Immature natural killer cell (primary cell): ENCODE data around the gene IFI44. TPM values are rescaled to one million over a fixed set of nuclear protein-coding genes. Genes with fewer than 3 reads are reported as not detected.

ENCODE experiments used
- DNase-seq, 3 donors: peaks; one replicate each; pipeline ENCODE4 v3.0.0; 2022; ENCODE audit warnings: mixed read lengths in 1 of 3
- H3K27ac Mint-ChIP-seq, 6 donors: one replicate each; pipeline ENCODE4 v1.8.0; 2020; ENCODE audit warnings: mixed read lengths in 6 of 6, mild to moderate bottlenecking in 5 of 6, inconsistent platforms in 4 of 6, moderate library complexity in 3 of 6
- H3K27me3 Mint-ChIP-seq, 3 donors: one replicate each; pipeline ENCODE4 v1.8.0; 2020 to 2021; ENCODE audit warnings: low read depth in 3 of 3, mild to moderate bottlenecking in 3 of 3, mixed read lengths in 3 of 3, moderate library complexity in 3 of 3, inconsistent platforms in 1 of 3
- H3K36me3 Mint-ChIP-seq, 3 donors: one replicate each; pipeline ENCODE4 v1.8.0; 2020; ENCODE audit warnings: mixed read lengths in 3 of 3, inconsistent platforms in 2 of 3, mild to moderate bottlenecking in 2 of 3
- H3K4me1 Mint-ChIP-seq, 2 donors: one replicate each; pipeline ENCODE4 v1.8.0; 2020; ENCODE audit warnings: inconsistent platforms in 2 of 2, mild to moderate bottlenecking in 2 of 2, mixed read lengths in 2 of 2, moderate library complexity in 1 of 2
- H3K4me3 Mint-ChIP-seq, 5 donors: one replicate each; pipeline ENCODE4 v1.8.0; 2020; ENCODE audit warnings: mild to moderate bottlenecking in 5 of 5, mixed read lengths in 5 of 5, inconsistent platforms in 3 of 5, moderate library complexity in 3 of 5
- H3K9me3 Mint-ChIP-seq, 6 donors: one replicate each; pipeline ENCODE4 v1.8.0; 2020; ENCODE audit warnings: mild to moderate bottlenecking in 6 of 6, mixed read lengths in 6 of 6, inconsistent platforms in 4 of 6, moderate library complexity in 3 of 6
- polyA plus RNA-seq, 3 donors: library from polyadenylated mRNA; unstranded; fragments of 300-500 nt; fragmentation: Illumina TruSeq; gene quantifications; one replicate each; pipeline ENCODE4 v1.2.3, GENCODE V29; 2021

IFI44 gene
- polyA plus RNA-seq, 3 donors from 2014 or later, result 3.0 to 15.9 (median 14.3) TPM

DNA sequence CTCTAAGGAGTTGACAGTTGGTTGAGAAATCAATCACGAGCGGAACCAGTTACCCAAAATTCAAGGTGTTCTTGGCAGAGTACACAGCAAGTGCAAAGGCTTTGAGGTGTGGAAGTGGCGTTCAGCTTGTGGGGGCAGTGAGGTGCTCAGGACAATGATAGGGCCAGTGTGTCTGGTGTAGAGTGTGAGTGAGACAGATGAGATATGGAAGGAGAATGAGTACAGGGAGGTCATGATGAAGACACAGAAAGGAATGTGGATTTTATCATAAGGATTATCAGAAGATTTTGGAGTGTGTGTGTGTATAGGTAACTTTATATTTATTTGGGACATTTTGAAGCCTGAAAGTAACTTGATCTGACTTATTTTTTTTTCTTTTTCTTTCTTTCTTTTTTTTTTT is 40.9 kb downstream of the IFI44 start:
- Mint-ChIP-seq H3K4me3 (no peak overlapping the region), H3K4me1 (no peaks in the 10 kb centered on the region), H3K36me3 (no peaks in the 10 kb centered on the region), H3K27me3 (peaks cover 0 to 9% (median 3%) of the 10 kb centered on the region in 3 donors), H3K9me3 (peaks cover 0 to 4% (median 0%) of the 10 kb centered on the region in 6 donors), H3K27ac (no peak overlapping the region)
- no peak for DNase-seq

GRCh38 chr1:78691995-78692747 is 42.5 kb downstream of the IFI44 start:
- Mint-ChIP-seq H3K27me3 (peaks cover 0 to 9% (median 5%) of the 10 kb centered on the region in 3 donors), H3K9me3 (peaks cover 0 to 4% (median 0%) of the 10 kb centered on the region in 6 donors), H3K27ac (no peak overlapping the region), H3K4me1 (no peaks in the 10 kb centered on the region), H3K36me3 (no peaks in the 10 kb centered on the region), H3K4me3 (no peak overlapping the region)
- no peak for DNase-seq

DNA sequence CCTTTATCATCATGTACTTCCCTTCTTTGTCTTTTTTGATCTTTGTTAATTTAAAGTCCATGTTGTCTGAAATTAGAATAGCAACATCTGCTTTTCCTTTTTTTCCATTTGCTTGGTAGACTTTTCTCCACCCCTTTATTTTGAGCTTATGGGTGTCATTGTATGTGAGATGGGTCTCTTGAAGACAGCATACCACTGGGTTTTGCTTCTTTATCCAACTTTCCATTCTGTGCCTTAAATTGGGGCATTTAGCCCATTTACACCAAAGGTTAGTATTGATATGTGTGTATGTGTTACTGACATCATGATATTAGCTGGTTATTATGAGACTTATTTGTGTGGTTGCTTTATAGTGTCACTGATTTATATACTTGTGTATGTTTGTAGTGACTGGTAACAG is 50.2 kb downstream of the IFI44 start:
- Mint-ChIP-seq H3K4me3 (no peak overlapping the region), H3K9me3 (peaks cover 6 to 28% (median 12%) of the 10 kb centered on the region in 6 donors), H3K27ac (no peak overlapping the region), H3K4me1 (no peaks in the 10 kb centered on the region), H3K27me3 (peaks cover 0 to 4% (median 0%) of the 10 kb centered on the region in 3 donors), H3K36me3 (peaks cover 0 to 4% (median 0%) of the 10 kb centered on the region in 3 donors)
- DNase-seq, result no peak

- Mint-ChIP-seq H3K27ac (no peak overlapping the region), H3K4me1 (no peaks in the 10 kb centered on the region), H3K4me3 (no peak overlapping the region), H3K27me3 (peaks cover 0 to 2% (median 0%) of the 10 kb centered on the region in 3 donors), H3K9me3 (peaks cover 6 to 28% (median 13%) of the 10 kb centered on the region in 6 donors), H3K36me3 (peaks cover 0 to 4% (median 0%) of the 10 kb centered on the region in 3 donors)
- DNase-seq, result no peak
These were observed 52.8 kb downstream of the IFI44 start for GRCh38 chr1:78702426-78702825.

GRCh38 chr1:78703806-78704205 is 54.2 kb downstream of the IFI44 start:
- Mint-ChIP-seq H3K27ac (no peak overlapping the region), H3K36me3 (peaks cover 0 to 4% (median 0%) of the 10 kb centered on the region in 3 donors), H3K27me3 (peaks cover 0 to 2% (median 0%) of the 10 kb centered on the region in 3 donors), H3K9me3 (peaks cover 6 to 28% (median 13%) of the 10 kb centered on the region in 6 donors), H3K4me3 (no peak overlapping the region), H3K4me1 (no peaks in the 10 kb centered on the region)
- DNase-seq, result no peak

DNA sequence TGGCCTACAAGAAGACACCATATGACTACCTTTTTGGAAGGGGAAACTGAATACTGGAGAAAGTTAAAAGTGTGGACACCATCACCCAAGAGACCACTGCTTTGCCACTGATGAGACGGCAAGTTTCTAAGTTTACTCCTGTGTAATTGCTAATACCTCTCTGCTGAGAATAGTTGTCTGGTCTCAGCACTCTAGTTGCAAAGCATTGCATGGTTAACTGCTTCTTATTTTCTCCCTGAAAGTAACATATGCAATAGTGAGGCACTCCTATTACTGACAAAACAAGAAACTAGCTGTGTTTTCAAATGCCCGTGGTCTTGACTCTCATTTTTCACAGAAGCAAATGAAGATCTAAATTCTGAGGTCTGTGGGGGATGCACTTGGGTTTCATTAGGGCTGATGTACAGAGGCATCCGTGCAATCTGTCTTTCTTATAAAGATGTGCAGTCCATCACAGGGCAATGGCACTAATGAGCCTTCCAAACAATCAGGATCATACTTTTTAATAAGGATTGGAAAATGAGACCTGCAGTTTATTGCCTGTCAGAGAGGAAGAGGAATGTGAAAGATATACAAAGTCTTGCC is 62.9 kb downstream of the IFI44 start:
- Mint-ChIP-seq H3K27me3 (no peaks in the 10 kb centered on the region), H3K4me3 (no peak overlapping the region), H3K27ac (no peak overlapping the region), H3K9me3 (peaks cover 0 to 6% (median 0%) of the 10 kb centered on the region in 6 donors), H3K4me1 (no peaks in the 10 kb centered on the region), H3K36me3 (no peaks in the 10 kb centered on the region)
- no peak for DNase-seq

- Mint-ChIP-seq H3K36me3 (no peaks in the 10 kb centered on the region), H3K9me3 (peaks cover 0 to 6% (median 0%) of the 10 kb centered on the region in 6 donors)
These were observed 63.7 kb downstream of the IFI44 start for GRCh38 chr1:78713297-78713696.

More at GRCh38 chr1:78713297-78713696, 63.7 kb downstream of the IFI44 start:
- Mint-ChIP-seq H3K27me3 (no peaks in the 10 kb centered on the region), H3K27ac (no peak overlapping the region), H3K4me3 (no peak overlapping the region), H3K4me1 (no peaks in the 10 kb centered on the region)
- no peak for DNase-seq

Other genes starting within 250 kb of the IFI44 start
- not detected for gene PTGFR, start 158.9 kb upstream of the IFI44 start, polyA plus RNA-seq
- 1 to 10 TPM in 2 of 3 donors, under 1 TPM in 1; 0.59 to 6.0 (median 4.6) TPM for gene IFI44L, start 29.4 kb upstream of the IFI44 start, polyA plus RNA-seq